Measurements from ENCODE around the gene C1orf94.

C1orf94 gene

GRCh38 chr1:34144766-34145165 lies 31.9 kb upstream of the C1orf94 start:
- Histone ChIP-seq H3K9me3 (ENCODE audit: insufficient read depth, low read depth, low read length) (no peaks in the 10 kb centered on the region), H3K27me3 (ENCODE audit: insufficient read depth, low read length) (no peaks in the 10 kb centered on the region), H3K4me1 (ENCODE audit: insufficient read depth, low read length) (peaks cover 29% of the 10 kb centered on the region), H3K4me3 (ENCODE audit: low read length) (no peak overlapping the region), H3K9ac (ENCODE audit: low read depth, low read length) (no peak overlapping the region), H3K27ac (ENCODE audit: low read length) (no peak overlapping the region), H3K36me3 (ENCODE audit: insufficient read depth, low read depth, low read length) (peaks cover 17% of the 10 kb centered on the region; the same call in 1 of the 2 replicates)

DNA sequence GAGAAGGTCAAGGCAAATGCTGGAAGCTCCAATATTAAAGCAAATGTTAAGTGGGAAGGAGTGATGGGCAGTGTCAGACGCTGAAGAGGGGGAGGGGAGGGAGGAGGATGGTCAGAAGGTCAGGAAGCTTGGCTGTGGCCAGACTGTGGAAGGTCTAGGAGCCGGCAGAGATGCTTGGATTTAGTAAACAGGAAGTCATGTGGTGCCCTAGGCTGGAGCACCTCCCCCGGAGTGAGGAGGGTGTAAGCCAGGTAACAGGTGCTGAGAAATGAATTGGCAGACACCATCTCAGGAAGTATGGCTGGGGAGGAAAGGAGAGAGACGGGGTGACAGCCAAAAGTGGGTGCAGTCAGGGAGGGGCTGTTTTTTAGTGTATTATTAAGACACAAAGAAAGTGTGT lies 29.4 kb upstream of the C1orf94 start:
- Histone ChIP-seq H3K27me3 (ENCODE audit: insufficient read depth, low read length) (no peaks in the 10 kb centered on the region), H3K4me3 (ENCODE audit: low read length) (no peak overlapping the region), H3K36me3 (ENCODE audit: insufficient read depth, low read depth, low read length) (peaks cover 17% of the 10 kb centered on the region; the same call in 1 of the 2 replicates), H3K4me1 (ENCODE audit: insufficient read depth, low read length) (peaks cover 20% of the 10 kb centered on the region), H3K9me3 (ENCODE audit: insufficient read depth, low read depth, low read length) (no peaks in the 10 kb centered on the region), H3K27ac (ENCODE audit: low read length) (peak overlapping the region; percentile 50), H3K9ac (ENCODE audit: low read depth, low read length) (no peak overlapping the region)

GRCh38 chr1:34149501-34149900 lies 27.2 kb upstream of the C1orf94 start:
- peaks cover 6% of the 10 kb centered on the region; the same call in 1 of the 2 replicates for H3K36me3 ChIP-seq (ENCODE audit: insufficient read depth, low read depth, low read length)
- no peak overlapping the region for H3K9ac ChIP-seq (ENCODE audit: low read depth, low read length)
- no peaks in the 10 kb centered on the region for H3K27me3 ChIP-seq (ENCODE audit: insufficient read depth, low read length)
- no peak overlapping the region for H3K27ac ChIP-seq (ENCODE audit: low read length)
- no peak overlapping the region for H3K4me3 ChIP-seq (ENCODE audit: low read length)
- H3K4me1 ChIP-seq (ENCODE audit: insufficient read depth, low read length) = peaks cover 20% of the 10 kb centered on the region
- H3K9me3 ChIP-seq (ENCODE audit: insufficient read depth, low read depth, low read length) = no peaks in the 10 kb centered on the region

DNA sequence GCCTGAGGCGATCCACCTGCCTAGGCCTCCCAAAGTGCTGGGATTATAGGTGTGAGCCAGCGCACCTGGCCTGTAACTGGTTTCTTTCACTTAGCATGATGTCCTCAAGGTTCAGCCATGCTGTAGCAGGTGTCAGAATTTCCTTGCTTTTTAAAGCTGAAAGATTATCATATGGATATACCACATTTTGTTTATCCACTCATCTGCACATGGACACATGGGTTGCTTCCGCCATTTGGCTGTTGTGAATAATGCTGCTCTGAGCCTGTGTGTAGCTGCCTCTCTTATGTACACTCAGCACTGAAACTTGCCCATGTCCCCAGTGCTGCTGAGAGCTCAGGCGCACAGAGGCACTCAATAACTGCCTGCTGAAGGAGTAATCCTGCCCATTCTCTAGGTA lies 23.5 kb upstream of the C1orf94 start:
- H3K4me1 ChIP-seq (ENCODE audit: insufficient read depth, low read length) = peaks cover 13% of the 10 kb centered on the region
- H3K36me3 ChIP-seq (ENCODE audit: insufficient read depth, low read depth, low read length) = peaks cover 6% of the 10 kb centered on the region; the same call in 1 of the 2 replicates
- no peaks in the 10 kb centered on the region for H3K9me3 ChIP-seq (ENCODE audit: insufficient read depth, low read depth, low read length)
- no peak overlapping the region for H3K4me3 ChIP-seq (ENCODE audit: low read length)
- H3K9ac ChIP-seq (ENCODE audit: low read depth, low read length) = no peak overlapping the region
- H3K27ac ChIP-seq (ENCODE audit: low read length) = no peak overlapping the region
- H3K27me3 ChIP-seq (ENCODE audit: insufficient read depth, low read length) = no peaks in the 10 kb centered on the region

- H3K9me3 ChIP-seq (ENCODE audit: insufficient read depth, low read depth, low read length) = no peaks in the 10 kb centered on the region
- H3K27me3 ChIP-seq (ENCODE audit: insufficient read depth, low read length) = no peaks in the 10 kb centered on the region
- no peak overlapping the region for H3K9ac ChIP-seq (ENCODE audit: low read depth, low read length)
- H3K36me3 ChIP-seq (ENCODE audit: insufficient read depth, low read depth, low read length) = peaks cover 10% of the 10 kb centered on the region; the same call in 1 of the 2 replicates
- no peak overlapping the region for H3K4me3 ChIP-seq (ENCODE audit: low read length)
- no peaks in the 10 kb centered on the region; the same call in 1 of the 2 replicates for H3K4me1 ChIP-seq (ENCODE audit: insufficient read depth, low read length)
- no peak overlapping the region for H3K27ac ChIP-seq (ENCODE audit: low read length)
Measured at GRCh38 chr1:34155860-34156259, 20.8 kb upstream of the C1orf94 start.

GRCh38 chr1:34156739-34157138 lies 20.0 kb upstream of the C1orf94 start:
- peaks cover 10% of the 10 kb centered on the region; the same call in 1 of the 2 replicates for H3K36me3 ChIP-seq (ENCODE audit: insufficient read depth, low read depth, low read length)
- no peaks in the 10 kb centered on the region for H3K27me3 ChIP-seq (ENCODE audit: insufficient read depth, low read length)
- no peak overlapping the region for H3K4me3 ChIP-seq (ENCODE audit: low read length)
- no peak overlapping the region for H3K9ac ChIP-seq (ENCODE audit: low read depth, low read length)
- no peaks in the 10 kb centered on the region; the same call in 1 of the 2 replicates for H3K4me1 ChIP-seq (ENCODE audit: insufficient read depth, low read length)
- no peak overlapping the region for H3K27ac ChIP-seq (ENCODE audit: low read length)
- H3K9me3 ChIP-seq (ENCODE audit: insufficient read depth, low read depth, low read length) = no peaks in the 10 kb centered on the region

DNA sequence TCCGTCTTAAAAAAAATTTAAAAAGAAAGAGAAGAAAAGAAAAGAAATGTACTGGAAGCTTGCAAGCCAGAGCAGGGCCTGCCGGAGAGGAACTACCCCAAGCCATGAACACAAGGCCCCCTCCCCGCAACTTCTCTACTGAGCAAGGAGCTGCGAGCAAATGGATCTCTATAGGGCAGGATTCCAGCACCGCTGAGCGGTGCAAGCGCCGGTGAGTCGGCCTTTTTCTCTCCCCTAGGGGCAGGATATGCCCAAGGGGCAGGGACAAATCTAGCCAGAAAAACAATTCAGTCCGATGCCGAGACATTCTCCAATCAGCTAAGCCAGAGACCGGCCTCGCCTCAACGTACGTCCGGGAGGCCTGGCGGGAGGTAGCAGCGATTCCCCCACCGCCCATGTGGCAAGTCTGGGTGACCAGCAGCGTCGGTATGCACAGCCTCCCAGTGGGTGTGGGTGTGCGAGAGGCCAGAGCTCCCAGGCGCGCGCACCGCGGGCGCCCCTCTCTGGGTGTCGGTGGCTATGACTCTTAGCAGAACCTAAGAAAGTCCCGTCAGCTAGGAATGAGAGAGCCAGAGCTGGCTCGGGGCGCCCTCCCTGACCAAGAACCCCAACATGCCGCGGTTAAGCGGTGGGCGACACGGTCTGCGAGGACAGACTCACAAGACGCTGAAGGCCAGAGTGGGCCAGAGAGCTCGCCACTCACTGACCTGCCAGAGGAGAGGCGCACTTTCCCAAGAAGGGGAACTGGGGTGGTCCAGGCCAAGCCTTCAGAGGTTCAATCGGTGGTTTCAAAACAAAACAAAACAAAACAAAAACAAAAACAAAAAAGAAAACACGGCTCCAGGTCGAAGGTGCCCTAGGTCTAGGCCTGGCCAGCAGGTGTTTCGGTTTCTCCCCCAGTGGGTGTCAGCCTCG lies 13.6 kb upstream of the C1orf94 start:
- Histone ChIP-seq H3K4me1 (ENCODE audit: insufficient read depth, low read length) (peaks cover 4% of the 10 kb centered on the region; the same call in 1 of the 2 replicates), H3K27ac (ENCODE audit: low read length) (no peak overlapping the region), H3K36me3 (ENCODE audit: insufficient read depth, low read depth, low read length) (peaks cover 4% of the 10 kb centered on the region; the same call in 1 of the 2 replicates), H3K9ac (ENCODE audit: low read depth, low read length) (peak overlapping the region; percentile 87; the same call in 1 of the 2 replicates), H3K9me3 (ENCODE audit: insufficient read depth, low read depth, low read length) (no peaks in the 10 kb centered on the region), H3K4me3 (ENCODE audit: low read length) (peak overlapping the region; percentile 79), H3K27me3 (ENCODE audit: insufficient read depth, low read length) (peaks cover 28% of the 10 kb centered on the region)

GRCh38 chr1:34163792-34164731 lies 12.6 kb upstream of the C1orf94 start:
- peak overlapping the region; percentile 72 for H3K27ac ChIP-seq (ENCODE audit: low read length)
- H3K27me3 ChIP-seq (ENCODE audit: insufficient read depth, low read length) = peaks cover 28% of the 10 kb centered on the region
- H3K9ac ChIP-seq (ENCODE audit: low read depth, low read length) = peak overlapping the region; percentile 87; the same call in 1 of the 2 replicates
- no peaks in the 10 kb centered on the region for H3K9me3 ChIP-seq (ENCODE audit: insufficient read depth, low read depth, low read length)
- H3K4me1 ChIP-seq (ENCODE audit: insufficient read depth, low read length) = peaks cover 4% of the 10 kb centered on the region; the same call in 1 of the 2 replicates
- peaks cover 4% of the 10 kb centered on the region; the same call in 1 of the 2 replicates for H3K36me3 ChIP-seq (ENCODE audit: insufficient read depth, low read depth, low read length)
- peak overlapping the region; percentile 79 for H3K4me3 ChIP-seq (ENCODE audit: low read length)

DNA sequence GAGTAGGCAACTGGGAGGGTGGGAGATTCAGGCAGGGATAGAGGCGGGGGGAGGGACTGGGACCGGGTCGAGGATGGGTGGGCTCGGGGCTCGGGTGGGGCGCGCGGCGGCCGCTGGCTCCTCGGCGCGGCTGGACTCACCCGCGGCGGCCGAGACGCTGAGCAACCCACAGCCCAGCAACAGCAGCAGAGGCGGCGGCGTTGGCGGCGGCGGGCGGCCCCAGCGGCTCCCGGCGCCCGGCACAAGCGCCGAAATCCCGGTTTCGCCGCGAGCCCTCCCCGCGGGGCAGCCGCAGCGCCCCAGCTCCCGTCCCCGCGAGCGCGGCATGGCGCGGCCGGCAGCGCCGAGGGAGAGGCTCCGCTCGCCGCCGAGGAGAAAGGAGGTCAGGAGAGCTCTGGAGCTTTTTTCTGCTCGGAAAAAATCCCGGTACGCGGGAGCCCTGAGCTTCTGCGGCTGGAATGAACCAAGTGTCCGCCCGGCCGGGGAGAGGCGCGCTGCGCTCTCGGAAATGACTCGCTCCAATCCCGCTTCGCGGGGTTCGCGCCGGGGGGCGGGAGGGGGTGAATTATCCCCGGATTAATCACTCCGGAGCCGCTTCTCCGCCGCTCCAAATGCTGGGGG lies 11.8 kb upstream of the C1orf94 start, which contains the start of gene CSMD2:
CSMD2 (minus strand) TSS at position 460 of the 621 bp plus-strand sequence; CDS start at position 327, 133 bp downstream.
- H3K9me3 ChIP-seq (ENCODE audit: insufficient read depth, low read depth, low read length) = no peaks in the 10 kb centered on the region
- H3K27ac ChIP-seq (ENCODE audit: low read length) = peak within 1 kb of the TSS; percentile 65
- peaks cover 7% of the 10 kb centered on the region; the same call in 1 of the 2 replicates for H3K4me1 ChIP-seq (ENCODE audit: insufficient read depth, low read length)
- peak within 1 kb of the TSS; percentile 92; the same call in 1 of the 2 replicates for H3K9ac ChIP-seq (ENCODE audit: low read depth, low read length)
- peak within 1 kb of the TSS; percentile 79 for H3K4me3 ChIP-seq (ENCODE audit: low read length)
- H3K36me3 ChIP-seq (ENCODE audit: insufficient read depth, low read depth, low read length) = no peaks in the 10 kb centered on the region; the same call in 1 of the 2 replicates
- H3K27me3 ChIP-seq (ENCODE audit: insufficient read depth, low read length) = peaks cover 28% of the 10 kb centered on the region

GRCh38 chr1:34165422-34165921 lies 11.2 kb upstream of the C1orf94 start:
- Histone ChIP-seq H3K9ac (ENCODE audit: low read depth, low read length) (peak overlapping the region; percentile 92; the same call in 1 of the 2 replicates), H3K27ac (ENCODE audit: low read length) (no peak overlapping the region), H3K4me1 (ENCODE audit: insufficient read depth, low read length) (peaks cover 7% of the 10 kb centered on the region; the same call in 1 of the 2 replicates), H3K36me3 (ENCODE audit: insufficient read depth, low read depth, low read length) (no peaks in the 10 kb centered on the region), H3K4me3 (ENCODE audit: low read length) (peak overlapping the region; percentile 79), H3K9me3 (ENCODE audit: insufficient read depth, low read depth, low read length) (no peaks in the 10 kb centered on the region), H3K27me3 (ENCODE audit: insufficient read depth, low read length) (peaks cover 28% of the 10 kb centered on the region)
